MCF 10A (cell line): ENCODE measurements around the gene GCSAM. TPM values are rescaled to one million over a fixed set of nuclear protein-coding genes. Genes with fewer than 3 reads are reported as not detected.
A peak's percentile ranks its signal among the peaks of the same experiment; 100 is the strongest.

ENCODE experiments used
- BruUV-seq: library from RNA; stranded (reverse); fragments of 400-500 nt; replicated peaks from 2 replicates; lab custom pipeline; 2021; lab: Mats Ljungman, UMichigan
- CTCF ChIA-PET: fragments of 300-600 bp; sonication (Branson Sonifier 250); formaldehyde crosslinking; extraction: SDS; loops from one replicate; lab custom pipeline; 2021; ENCODE audit warnings: antibody characterized with exemption, inconsistent platforms; lab: Yijun Ruan, JAX
- POLR2A ChIA-PET: fragments of 300-600, 350-650 bp; sonication (Branson Sonifier 250); formaldehyde crosslinking; extraction: SDS; loops from one replicate; lab custom pipeline; 2020; ENCODE audit warnings: antibody characterized with exemption, inconsistent platforms; lab: Yijun Ruan, JAX
- DNase-seq: peaks from one replicate; pipeline ENCODE4 v3.0.0-alpha.2; 2018; ENCODE audit not compliant: unreplicated experiment
- H3K27ac Mint-ChIP-seq: one replicate; pipeline ENCODE4 v1.8.0; 2022; ENCODE audit warnings: mild to moderate bottlenecking, low read depth, mixed read lengths; ENCODE audit not compliant: unreplicated experiment
- H3K27me3 Mint-ChIP-seq: one replicate; pipeline ENCODE4 v1.8.0; 2022; ENCODE audit warnings: mixed read lengths; ENCODE audit not compliant: insufficient read depth, unreplicated experiment
- H3K36me3 Mint-ChIP-seq: one replicate; pipeline ENCODE4 v1.8.0; 2022; ENCODE audit warnings: mild to moderate bottlenecking, moderate library complexity, mixed read lengths; ENCODE audit not compliant: insufficient read depth, unreplicated experiment
- H3K4me1 Mint-ChIP-seq: one replicate; pipeline ENCODE4 v1.8.0; 2022; ENCODE audit warnings: mixed read lengths; ENCODE audit not compliant: insufficient read depth, unreplicated experiment
- H3K4me3 Mint-ChIP-seq: one replicate; pipeline ENCODE4 v1.8.0; 2022; ENCODE audit warnings: mild to moderate bottlenecking, moderate library complexity, mixed read lengths; ENCODE audit not compliant: unreplicated experiment
- H3K9me3 Mint-ChIP-seq: one replicate; pipeline ENCODE4 v1.8.0; 2022; ENCODE audit warnings: mixed read lengths; ENCODE audit not compliant: unreplicated experiment
- intact Hi-C: fragments of 100-400 bp; cut with micrococcal nuclease; formaldehyde crosslinking; loops from 2 replicates; pipeline ENCODE4 v1.14.1; 2022
- total RNA-seq: library from RNA; stranded (reverse); gene quantifications from 2 replicates; pipeline ENCODE4 v1.2.3, GENCODE V29; 2022
- TF ChIP-seq, protein P1 (sequence below): fragments of 200-600 bp; IDR thresholded peaks from one replicate; pipeline ENCODE4 v1.8.0; 2022; ENCODE audit warnings: antibody characterized with exemption, mild to moderate bottlenecking; ENCODE audit not compliant: unreplicated experiment

The GCSAM gene
- total RNA-seq, 1 experiment from 2014 or later, result 0.63 TPM

DNA sequence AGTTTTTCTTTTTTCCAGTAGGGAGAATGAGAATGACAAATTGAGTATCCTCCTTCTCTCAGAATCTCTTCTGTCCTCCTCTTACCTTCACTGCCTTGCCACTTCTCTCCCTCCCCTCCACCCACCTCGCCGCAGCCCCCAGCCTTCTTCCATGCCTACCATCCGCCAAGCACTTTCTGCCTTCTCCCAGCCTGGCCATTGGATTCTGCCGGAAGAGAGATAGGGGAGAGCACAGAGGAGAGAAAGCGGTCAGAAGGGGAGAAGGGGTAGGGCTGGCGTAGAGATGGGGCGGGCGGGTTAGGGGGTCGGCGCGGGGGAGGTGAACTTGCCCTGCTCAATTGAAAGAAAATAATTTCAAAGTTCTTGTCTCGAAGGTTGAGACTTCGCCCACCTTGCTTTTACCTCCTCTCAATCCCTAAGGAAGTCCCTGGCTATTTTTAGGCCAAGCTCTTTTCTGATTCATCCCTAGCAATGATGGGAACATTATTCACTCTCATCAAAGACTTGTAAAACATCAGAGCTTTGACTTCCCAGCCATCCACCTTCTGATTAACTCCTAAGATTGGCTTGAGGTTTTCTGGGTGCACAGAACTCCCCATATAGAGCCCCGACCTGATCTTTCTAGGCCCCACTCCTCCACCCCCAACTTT is 46.0 kb downstream of the GCSAM start:
- intact Hi-C loops, result loop anchor here (1.0 to 2.0 kb wide), 4 partner anchors 12 to 98 kb away; no protein-coding TSS in a partner anchor
- BruUV-seq, result no TSS peak
- H3K4me1 Mint-ChIP-seq, result peaks cover 25% of the 10 kb centered on the region
- POLR2A ChIA-PET, result interaction anchor here (0.5 to 2.0 kb wide), 11 partner anchors 8 to 238 kb away, joined by 3 to 11 read pairs (median 4); partner anchors contain the start of gene ABHD10
- TF ChIP-seq, protein P1, sequence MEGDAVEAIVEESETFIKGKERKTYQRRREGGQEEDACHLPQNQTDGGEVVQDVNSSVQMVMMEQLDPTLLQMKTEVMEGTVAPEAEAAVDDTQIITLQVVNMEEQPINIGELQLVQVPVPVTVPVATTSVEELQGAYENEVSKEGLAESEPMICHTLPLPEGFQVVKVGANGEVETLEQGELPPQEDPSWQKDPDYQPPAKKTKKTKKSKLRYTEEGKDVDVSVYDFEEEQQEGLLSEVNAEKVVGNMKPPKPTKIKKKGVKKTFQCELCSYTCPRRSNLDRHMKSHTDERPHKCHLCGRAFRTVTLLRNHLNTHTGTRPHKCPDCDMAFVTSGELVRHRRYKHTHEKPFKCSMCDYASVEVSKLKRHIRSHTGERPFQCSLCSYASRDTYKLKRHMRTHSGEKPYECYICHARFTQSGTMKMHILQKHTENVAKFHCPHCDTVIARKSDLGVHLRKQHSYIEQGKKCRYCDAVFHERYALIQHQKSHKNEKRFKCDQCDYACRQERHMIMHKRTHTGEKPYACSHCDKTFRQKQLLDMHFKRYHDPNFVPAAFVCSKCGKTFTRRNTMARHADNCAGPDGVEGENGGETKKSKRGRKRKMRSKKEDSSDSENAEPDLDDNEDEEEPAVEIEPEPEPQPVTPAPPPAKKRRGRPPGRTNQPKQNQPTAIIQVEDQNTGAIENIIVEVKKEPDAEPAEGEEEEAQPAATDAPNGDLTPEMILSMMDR, result no peak
- peak overlapping the region; percentile 96 for H3K27ac Mint-ChIP-seq
- peak; percentile 61 for DNase-seq
- peak overlapping the region; percentile 90 for H3K4me3 Mint-ChIP-seq
- peaks cover 21% of the 10 kb centered on the region for H3K36me3 Mint-ChIP-seq
- CTCF ChIA-PET, result interaction anchor here (1.6 kb wide), 1 partner anchor 43 kb away, joined by 6 read pairs; no protein-coding TSS in a partner anchor
- no peaks in the 10 kb centered on the region for H3K9me3 Mint-ChIP-seq
- no peaks in the 10 kb centered on the region for H3K27me3 Mint-ChIP-seq

GRCh38 chr3:112086076-112086854 is 46.8 kb downstream of the GCSAM start, which contains the start of gene C3orf52:
Gene C3orf52 (plus strand): TSS chr3:112086389. CDS start chr3:112086408, 19 bp downstream.
- H3K36me3 Mint-ChIP-seq, result peaks cover 17% of the 10 kb centered on the region
- H3K4me1 Mint-ChIP-seq, result peaks cover 25% of the 10 kb centered on the region
- H3K27me3 Mint-ChIP-seq, result no peaks in the 10 kb centered on the region
- CTCF ChIA-PET, result interaction anchor here (0.7 to 1.6 kb wide), 2 partner anchors 43 to 219 kb away, joined by 3 to 6 read pairs; no protein-coding TSS in a partner anchor
- POLR2A ChIA-PET, result interaction anchor here (0.5 to 2.0 kb wide), 8 partner anchors 8 to 700 kb away, joined by 3 to 11 read pairs (median 4); no protein-coding TSS in a partner anchor
- intact Hi-C loops, result loop anchor here (1.0 to 2.0 kb wide), 4 partner anchors 11 to 97 kb away; no protein-coding TSS in a partner anchor
- H3K9me3 Mint-ChIP-seq, result no peaks in the 10 kb centered on the region
- TF ChIP-seq, protein P1, result no peak
- H3K27ac Mint-ChIP-seq, result peak within 1 kb of the TSS; percentile 96
- H3K4me3 Mint-ChIP-seq, result peak within 1 kb of the TSS; percentile 90
- DNase-seq, result peak; percentile 87
- TSS peak; percentile 74 for BruUV-seq

DNA sequence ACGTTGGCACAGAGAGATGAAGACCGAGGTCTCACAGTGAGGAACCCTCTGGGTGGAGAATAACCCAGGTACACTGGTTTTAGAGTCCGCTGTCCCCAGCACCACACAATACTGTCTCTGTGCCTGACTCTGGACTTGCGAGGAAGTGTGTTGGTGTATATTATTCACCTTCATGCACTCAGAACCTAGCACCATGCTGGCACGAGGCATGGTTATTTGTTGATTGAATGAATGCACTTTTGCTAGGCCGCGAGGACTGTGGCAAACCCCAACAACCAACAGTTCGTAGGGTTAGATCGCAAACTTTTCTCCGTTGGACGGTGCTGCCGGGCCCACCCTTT is 47.3 kb downstream of the GCSAM start:
- Mint-ChIP-seq H3K36me3 (peaks cover 17% of the 10 kb centered on the region), H3K4me3 (peak overlapping the region; percentile 90), H3K9me3 (no peaks in the 10 kb centered on the region), H3K4me1 (peaks cover 25% of the 10 kb centered on the region), H3K27me3 (no peaks in the 10 kb centered on the region), H3K27ac (peak overlapping the region; percentile 96)
- ChIA-PET POLR2A (interaction anchor here (0.7 to 1.9 kb wide), 6 partner anchors 10 to 107 kb away, joined by 3 to 5 read pairs (median 4); partner anchors contain the start of gene ABHD10), CTCF (no interaction called here)
- intact Hi-C loops, result loop anchor here (1.0 to 2.0 kb wide), 4 partner anchors 10 to 96 kb away; no protein-coding TSS in a partner anchor
- BruUV-seq, result no TSS peak
- no peak for DNase-seq
- TF ChIP-seq, protein P1, result no peak
